Heart right ventricle (tissue), 16 donors: ENCODE measurements around the gene SUMO1. TPM values are rescaled to one million over a fixed set of nuclear protein-coding genes. Genes with fewer than 3 reads are reported as not detected.

Experiments used
- ATAC-seq, 8 donors: fragments of 200-7000 bp; cut with Tn5 transposase; one replicate each; pipeline ENCODE4 v1.9.1; 2020; ENCODE audit warnings: mild to moderate bottlenecking in 8 of 8, moderate library complexity in 8 of 8, moderate number of reproducible peaks in 1 of 8
- DNase-seq, 2 donors: peaks; one replicate each; pipeline ENCODE4 v3.0.0-alpha.2; 2020
- H3K27ac ChIP-seq, 10 donors: fragments of 200-600 bp; sonication (generic) in 2 of 10; one replicate each; pipeline versions ENCODE4 v1.5.0 to v1.8.0; 2020 to 2022; ENCODE audit warnings: mild to moderate bottlenecking in 3 of 10
- H3K27me3 ChIP-seq, 7 donors: fragments of 200-600 bp; one replicate each; pipeline ENCODE4 v1.8.0; 2021 to 2022; ENCODE audit warnings: mild to moderate bottlenecking in 2 of 7
- H3K36me3 ChIP-seq, 9 donors: fragments of 200-600 bp; sonication (generic) in 1 of 9; one replicate each; pipeline versions ENCODE4 v1.5.0 to v1.8.0; 2020 to 2022; ENCODE audit warnings: mild to moderate bottlenecking in 2 of 9
- H3K4me1 ChIP-seq, 9 donors: fragments of 200-600 bp; sonication (generic) in 1 of 9; one replicate each; pipeline versions ENCODE4 v1.5.0 to v1.8.0; 2020 to 2022; ENCODE audit warnings: mild to moderate bottlenecking in 4 of 9
- H3K4me3 ChIP-seq, 10 donors: fragments of 200-600 bp; sonication (generic) in 2 of 10; one replicate each; pipeline versions ENCODE4 v1.5.0 to v1.8.0; 2020 to 2022; ENCODE audit warnings: mild to moderate bottlenecking in 7 of 10, moderate library complexity in 2 of 10
- H3K9me3 ChIP-seq, 11 donors: fragments of 200-600 bp in 10 of 11; sonication (generic) in 2 of 11; one replicate each; pipeline versions ENCODE4 v1.5.0 to v1.8.0; 2013 to 2022; ENCODE audit warnings: mild to moderate bottlenecking in 2 of 11, control low read depth in 1 of 11, moderate library complexity in 1 of 11
- CTCF ChIP-seq, 9 donors: fragments of 200-600 bp; sonication (generic) in 2 of 9; IDR thresholded peaks; one replicate each; pipeline versions ENCODE4 v1.5.0 to v1.8.0; 2021 to 2022; ENCODE audit warnings: antibody characterized with exemption in 9 of 9, mild to moderate bottlenecking in 5 of 9, moderate library complexity in 1 of 9
- WGBS, 2 donors: extraction: QIAGEN DNeasy Blood & Tissue Kit; methylation state at CpG; one replicate each; pipeline ENCODE4 v1.1.7; 2013; ENCODE audit warnings: inconsistent platforms in 1 of 2; 5-methylcytosine and 5-hydroxymethylcytosine counted together
- intact Hi-C, 10 donors: fragments of 100-400 bp; cut with DNase I; formaldehyde crosslinking; loops; one replicate each; pipeline versions ENCODE4 v1.11.1 to v1.14.2; 2022
- polyA plus RNA-seq, 2 donors: library from polyadenylated mRNA; stranded (reverse); fragments of 200-250 nt; gene quantifications; one replicate each; pipeline ENCODE4 v1.2.3, GENCODE V29; 2013
- total RNA-seq, 10 donors: library from RNA; stranded (reverse); fragmentation: NEBNext Ultra II Directional in 3 of 10; extraction: Animal tissue kit (Norgen Biotek cat#: 25700) in 3 of 10; gene quantifications; one replicate each; pipeline versions ENCODE4 v1.2.1 to v1.2.4, GENCODE V29; 2021 to 2023
- donor health status: Arrhythmogenic right ventricular cardiomyopathy.
- donor health status: ischemic (EF 13 %, LVEDD 7.1; RV severe dilation, severe dysfunction).
- donor health status: healthy with polysubstance abuse.
- donor health status: DM: no; HTN: yes; CAD: no.
- donor health status: DM: no; HTN: no; CAD: no.
- donor health status: ischemic (EF 25% LVEDD 6.9; RV normal size, moderate dysfunction).
- donor health status: ischemic (EF 25% LVEDD 5.7; RV mildly dilated, moderate dysfunction).
- donor health status: healthy.
- donor health status: DM: yes; HTN: yes; CAD: no.
- donor health status: Ischemic cardiomyopathy.
- donor health status: ischemic (EF 35%, LVEDD 5.7; RV mildly dilated, moderate dysfunction).
- donor health status: nonischemic (EF 11% LVEDD 7.7; RV severe dilation, severe dysfunction).
- donor health status: DM: yes; HTN: yes; CAD: no.
- donor health status: PGD.
- donor health status: ischemic (EF 29% LVEDD 5.4; RV normal size, mild dysfunction).
- donor health status: nonischemic (EF 23%, LVEDD 6.1; RV moderate dilation, normal function).

SUMO1 gene
- total and polyA plus RNA-seq, 12 donors = 62.2 to 72.8 (median 67.7) TPM

DNA sequence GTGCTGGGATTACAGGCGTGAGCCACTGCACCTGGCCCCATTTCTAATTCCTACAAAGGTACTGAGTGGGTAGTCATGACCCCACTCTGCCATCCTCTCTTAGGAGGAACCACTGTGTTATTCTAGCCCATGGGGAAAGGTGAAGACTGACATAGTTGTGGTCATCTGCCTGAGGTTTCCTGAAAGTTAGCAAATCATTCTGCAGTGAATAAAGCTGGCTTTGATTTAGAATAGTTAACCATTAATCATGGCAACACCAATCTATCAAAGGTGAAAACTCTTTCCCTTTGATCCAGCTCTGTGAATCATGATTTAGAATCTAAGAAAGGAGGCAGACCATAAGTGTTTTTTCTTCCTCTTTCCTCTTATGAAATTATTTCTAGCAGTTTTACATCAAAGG is 50.8 kb downstream of the SUMO1 start:
- intact Hi-C loops = no loop called here
- WGBS, 2 donors = 78 to 79% methylated on average over 1 of the region's 1 CpG
- Histone ChIP-seq H3K36me3 (no peaks in the 10 kb centered on the region), H3K9me3 (no peaks in the 10 kb centered on the region), H3K4me1 (no peaks in the 10 kb centered on the region), H3K27me3 (peaks cover 0 to 6% (median 0%) of the 10 kb centered on the region in 7 donors), H3K27ac (no peak overlapping the region), H3K4me3 (no peak overlapping the region)
- DNase-seq (no peak), ATAC-seq (no peak)
- no peak for TF ChIP-seq CTCF (IDR thresholded peaks at IDR 0.05)

- Histone ChIP-seq H3K27ac (no peak overlapping the region), H3K4me1 (no peaks in the 10 kb centered on the region), H3K36me3 (no peaks in the 10 kb centered on the region), H3K9me3 (no peaks in the 10 kb centered on the region), H3K4me3 (no peak overlapping the region), H3K27me3 (peaks cover 0 to 6% (median 0%) of the 10 kb centered on the region in 7 donors)
- DNase-seq (no peak), ATAC-seq (no peak)
- intact Hi-C loops = no loop called here
- 94 to 98% methylated on average over 4 of the region's 4 CpGs for WGBS, 2 donors
- no peak for TF ChIP-seq CTCF (IDR thresholded peaks at IDR 0.05)
Measured at GRCh38 chr2:202186641-202187202, 51.7 kb downstream of the SUMO1 start.

- Histone ChIP-seq H3K9me3 (no peaks in the 10 kb centered on the region), H3K4me1 (no peaks in the 10 kb centered on the region), H3K36me3 (no peaks in the 10 kb centered on the region), H3K4me3 (no peak overlapping the region), H3K27me3 (peaks cover 0 to 6% (median 0%) of the 10 kb centered on the region in 7 donors), H3K27ac (no peak overlapping the region)
- 90 to 94% methylated on average over 6 of the region's 6 CpGs for WGBS, 2 donors
- ATAC-seq (no peak), DNase-seq (no peak)
- intact Hi-C loops = no loop called here
- no peak for TF ChIP-seq CTCF (IDR thresholded peaks at IDR 0.05)
Measured at GRCh38 chr2:202185156-202185555, 53.2 kb downstream of the SUMO1 start.

DNA sequence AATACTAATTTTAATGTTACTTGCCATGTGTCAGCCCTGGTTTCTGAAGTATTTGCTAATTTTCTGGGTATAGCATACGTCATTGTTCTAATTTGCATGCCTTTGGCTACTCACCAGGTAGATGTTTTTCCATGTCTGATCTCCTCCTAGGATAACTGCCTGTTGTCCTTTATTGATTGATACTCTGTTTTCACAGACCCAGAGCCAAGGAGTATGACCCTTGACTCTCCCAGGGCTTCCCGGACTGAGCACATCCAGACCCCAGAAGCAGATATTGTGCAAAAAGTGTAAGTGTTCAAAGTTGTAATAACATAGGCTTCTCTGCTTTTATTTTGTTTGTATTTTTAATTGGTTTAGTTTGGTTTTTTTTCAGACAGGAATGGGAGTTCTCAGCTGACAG is 53.8 kb downstream of the SUMO1 start:
- DNase-seq (no peak), ATAC-seq (no peak)
- no peaks in the 10 kb centered on the region for H3K9me3 ChIP-seq
- intact Hi-C loops = no loop called here
- H3K27me3 ChIP-seq = peaks cover 0 to 6% (median 0%) of the 10 kb centered on the region in 7 donors
- H3K27ac ChIP-seq = no peak overlapping the region
- TF ChIP-seq CTCF (IDR thresholded peaks at IDR 0.05) = no peak
- no peaks in the 10 kb centered on the region for H3K4me1 ChIP-seq
- H3K4me3 ChIP-seq = no peak overlapping the region
- WGBS, 2 donors = 77 to 84% methylated on average over 2 of the region's 2 CpGs
- H3K36me3 ChIP-seq = no peaks in the 10 kb centered on the region
